GM10248 (cell line): ENCODE measurements around the gene MIP.

Experiments
- CTCF ChIA-PET: fragments of 300-600 bp; sonication (Branson Sonifier 250); formaldehyde crosslinking; extraction: SDS; loops from one replicate; lab custom pipeline; 2021; ENCODE audit warnings: antibody characterized with exemption; lab: Yijun Ruan, JAX
- POLR2A ChIA-PET: fragments of 350-650 bp; sonication (Branson Sonifier 250); formaldehyde crosslinking; extraction: SDS; loops from one replicate; lab custom pipeline; 2020; ENCODE audit warnings: antibody characterized with exemption; lab: Yijun Ruan, JAX
- DNase-seq: peaks from one replicate; pipeline ENCODE4 v3.0.0; 2012; ENCODE audit errors: extremely low spot score
- CTCF ChIP-seq: IDR thresholded peaks from 2 replicates; pipeline ENCODE4 v1.5.1; 2012; ENCODE audit warnings: mild to moderate bottlenecking, low read depth; ENCODE audit errors: extremely low read depth, missing control alignments, control extremely low read depth

MIP gene

GRCh38 chr12:56488041-56488955 is 33.8 kb upstream of the MIP start, which contains the start of gene GLS2:
Gene GLS2, minus strand, starts transcription at chr12:56488161. Its CDS starts 43 bp downstream, at chr12:56488118.
- ChIA-PET POLR2A (interaction anchor here (0.6 kb wide), 1 partner anchor 85 kb away, joined by 13 read pairs; no protein-coding TSS in a partner anchor), CTCF (interaction anchor here (0.9 to 1.3 kb wide), 2 partner anchors 14 to 15 kb away, joined by 3 read pairs; no protein-coding TSS in a partner anchor)
- TF ChIP-seq CTCF, result no peak

GRCh38 chr12:56487448-56488040 is 33.1 kb upstream of the MIP start:
- TF ChIP-seq CTCF, result no peak
- ChIA-PET POLR2A (no interaction called here), CTCF (interaction anchor here (0.9 to 1.3 kb wide), 2 partner anchors 14 to 16 kb away, joined by 3 read pairs; no protein-coding TSS in a partner anchor)
- DNase-seq, result peak; percentile 36

More at GRCh38 chr12:56488041-56488955, 33.8 kb upstream of the MIP start, which contains the start of gene GLS2:
- peak; percentile 91 for DNase-seq

GRCh38 chr12:56486694-56487093 is 32.2 kb upstream of the MIP start:
- ChIA-PET CTCF (interaction anchor here (2.5 kb wide), 1 partner anchor 13 kb away, joined by 9 read pairs; no protein-coding TSS in a partner anchor), POLR2A (no interaction called here)
- DNase-seq, result no peak
- TF ChIP-seq CTCF, result no peak

- ChIA-PET POLR2A (no interaction called here), CTCF (interaction anchor here (0.9 to 2.5 kb wide), 5 partner anchors 11 to 295 kb away, joined by 3 to 9 read pairs (median 4); partner anchors contain the start of gene SMARCC2)
- DNase-seq, result no peak
- TF ChIP-seq CTCF, result no peak
Observed at GRCh38 chr12:56484566-56484965, 30.1 kb upstream of the MIP start.

- TF ChIP-seq CTCF, result no peak
- CTCF ChIA-PET, result interaction anchor here (1.2 to 2.3 kb wide), 3 partner anchors 10 to 360 kb away, joined by 3 to 9 read pairs (median 5); no protein-coding TSS in a partner anchor
Observed at GRCh38 chr12:56479625-56480024, 25.2 kb upstream of the MIP start.

More at GRCh38 chr12:56479625-56480024, 25.2 kb upstream of the MIP start:
- POLR2A ChIA-PET, result no interaction called here
- no peak for DNase-seq
